Left kidney (tissue), 8 donors: ENCODE results near the gene ZNF629. TPM values are rescaled to one million over a fixed set of nuclear protein-coding genes. Genes with fewer than 3 reads are reported as not detected.
A peak's percentile ranks its signal among the peaks of the same experiment; 100 is the strongest.
"Not testable (repeated sequence)": the region's sequence is repeated elsewhere in the genome, so short reads cannot be mapped to it uniquely, and the experiment has no call there.

ENCODE experiments used
- DNase-seq: peaks from one replicate; pipeline ENCODE4 v3.0.0-alpha.2; 2013
- long read RNA-seq, 8 donors: transcript quantifications; one replicate each; lab custom pipeline, GENCODE V29; 2026
- polyA plus RNA-seq: library from polyadenylated mRNA; unstranded; fragments of 120-200 nt; gene quantifications from one replicate; pipeline ENCODE4 v1.2.1, GENCODE V29; 2013; ENCODE audit not compliant: insufficient read length

Gene ZNF629
- 27.6 TPM for polyA plus RNA-seq
- long read RNA-seq, donor 1, full-length matches to known transcripts, result 16 of 16 reads
- long read RNA-seq, donor 1, partial matches to known transcripts, result 0 of 16 reads
- long read RNA-seq, donor 1, other reads (novel, unspliced or antisense), result 0 of 16 reads
- long read RNA-seq, donor 2, full-length matches to known transcripts, result 8 of 8 reads
- long read RNA-seq, donor 2, partial matches to known transcripts, result 0 of 8 reads
- long read RNA-seq, donor 2, other reads (novel, unspliced or antisense), result 0 of 8 reads
- long read RNA-seq, donor 3, full-length matches to known transcripts, result 5 of 5 reads
- long read RNA-seq, donor 3, partial matches to known transcripts, result 0 of 5 reads
- long read RNA-seq, donor 3, other reads (novel, unspliced or antisense), result 0 of 5 reads
- long read RNA-seq, donor 4, result 0 reads
- long read RNA-seq, donor 5, full-length matches to known transcripts, result 7 of 7 reads
- long read RNA-seq, donor 5, partial matches to known transcripts, result 0 of 7 reads
- long read RNA-seq, donor 5, other reads (novel, unspliced or antisense), result 0 of 7 reads
- long read RNA-seq, donor 6, full-length matches to known transcripts, result 6 of 6 reads
- long read RNA-seq, donor 6, partial matches to known transcripts, result 0 of 6 reads
- long read RNA-seq, donor 6, other reads (novel, unspliced or antisense), result 0 of 6 reads
- long read RNA-seq, donor 7, full-length matches to known transcripts, result 10 of 10 reads
- long read RNA-seq, donor 7, partial matches to known transcripts, result 0 of 10 reads
- long read RNA-seq, donor 7, other reads (novel, unspliced or antisense), result 0 of 10 reads
- long read RNA-seq, donor 8, full-length matches to known transcripts, result 6 of 6 reads
- long read RNA-seq, donor 8, partial matches to known transcripts, result 0 of 6 reads
- long read RNA-seq, donor 8, other reads (novel, unspliced or antisense), result 0 of 6 reads

DNA sequence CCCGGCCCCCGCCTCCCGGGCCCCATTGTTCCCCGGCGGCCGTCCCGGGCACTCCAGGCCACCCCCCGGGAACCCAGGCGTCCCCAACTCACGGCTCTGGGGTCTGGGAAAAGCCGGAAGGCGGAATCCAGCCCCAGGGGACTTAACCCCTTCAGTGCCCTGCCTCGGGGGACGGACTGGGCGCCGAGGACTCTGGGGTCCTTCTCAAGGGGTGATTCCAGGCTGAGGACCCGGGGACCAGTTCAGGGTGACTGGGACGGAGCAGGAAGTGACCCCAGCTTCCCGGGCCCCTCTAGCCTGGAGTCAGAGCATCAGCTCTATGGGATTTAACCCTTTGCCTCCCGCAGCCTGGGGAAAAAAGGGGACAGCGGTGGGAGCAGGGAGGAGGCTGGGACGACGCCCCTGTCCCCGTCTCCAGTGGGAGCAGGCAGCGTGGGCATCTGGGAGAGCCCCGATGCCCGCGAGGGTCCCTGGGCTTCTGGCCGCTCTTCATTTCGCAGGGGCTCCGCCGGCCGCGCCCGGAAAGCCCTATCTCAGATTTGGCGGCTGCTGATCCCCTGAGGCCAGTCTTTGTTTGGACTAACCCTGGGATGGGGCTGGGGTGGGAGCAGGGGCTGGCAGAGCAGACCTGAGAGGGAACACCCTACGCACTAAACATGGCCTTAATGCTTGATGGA lies at the start of gene ZNF629:
ZNF629 (minus strand) TSS at position 270 of the 677 bp plus-strand sequence. CDS start 2,723 bp downstream, outside the sequence.
- peak; percentile 86 for DNase-seq

GRCh38 chr16:30834130-30834740 lies 47.2 kb upstream of the ZNF629 start:
- DNase-seq, result no peak

GRCh38 chr16:30830072-30830417 lies 43.0 kb upstream of the ZNF629 start:
- DNase-seq, result no peak

DNA sequence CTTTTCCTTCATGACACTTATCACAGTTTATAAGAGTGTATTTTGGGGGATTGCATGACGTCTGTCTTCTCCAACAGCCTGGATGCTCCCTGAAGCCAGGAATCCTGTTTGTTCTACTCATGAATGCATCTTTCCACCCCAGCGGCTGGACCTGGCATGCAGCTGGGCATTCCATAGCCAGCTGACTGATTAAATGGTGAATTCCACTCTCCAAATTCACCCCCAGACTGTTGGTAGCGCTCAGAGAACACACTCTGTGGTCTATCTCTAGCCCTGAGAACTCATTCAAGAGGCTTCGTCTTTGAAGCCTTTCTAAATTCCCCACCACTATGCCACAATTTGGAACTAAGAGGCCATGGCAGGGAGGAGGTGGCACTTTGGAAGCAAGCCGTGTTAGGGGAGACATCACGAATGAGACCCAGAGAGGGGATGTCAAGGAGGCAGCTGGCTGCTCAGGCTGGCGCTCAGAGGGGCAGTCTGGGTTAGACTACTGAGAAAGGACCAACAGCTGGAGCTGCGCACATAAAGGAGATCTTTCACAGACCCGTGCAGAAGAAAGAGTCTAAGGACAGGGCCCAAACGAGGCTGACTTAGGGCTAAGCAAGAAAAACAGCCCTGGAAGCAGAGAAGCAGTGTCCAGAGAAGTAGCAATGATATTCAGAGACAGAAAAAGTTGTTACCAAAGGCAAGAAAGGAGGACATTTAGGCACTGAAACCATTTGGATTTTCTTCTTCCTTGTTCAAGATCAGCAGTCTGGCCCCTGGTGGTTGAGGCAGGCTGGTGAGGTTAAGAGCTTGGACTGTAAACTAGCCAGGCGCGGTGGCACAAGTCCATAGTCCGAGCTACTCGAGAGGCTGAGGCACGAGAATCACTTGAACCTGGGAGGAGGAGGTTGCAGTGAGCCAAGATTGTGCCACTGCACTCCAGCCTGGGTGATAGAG lies 42.4 kb upstream of the ZNF629 start:
- no peak for DNase-seq

DNA sequence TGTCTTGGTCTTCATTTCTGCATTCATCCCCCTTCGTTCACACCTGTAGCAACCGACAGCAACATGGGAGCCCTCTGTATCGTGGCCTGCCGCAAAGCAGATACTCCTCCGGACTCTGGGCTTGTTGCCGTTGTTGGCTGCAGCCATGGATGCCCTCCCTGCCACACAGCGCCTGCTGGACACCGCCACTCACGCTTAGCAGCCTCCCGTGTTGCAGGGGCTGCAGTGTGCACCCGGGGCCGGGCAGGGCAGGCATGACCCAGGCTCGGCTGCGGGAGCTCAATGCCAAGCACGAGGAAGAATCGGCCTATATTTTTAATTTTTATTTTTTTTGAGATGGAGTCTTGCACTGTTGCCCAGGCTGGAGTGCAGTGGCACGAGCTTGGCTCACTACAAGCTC lies 34.9 kb upstream of the ZNF629 start:
- DNase-seq, result no peak

GRCh38 chr16:30821441-30821840 lies 34.4 kb upstream of the ZNF629 start:
- not testable (repeated sequence) for DNase-seq

DNA sequence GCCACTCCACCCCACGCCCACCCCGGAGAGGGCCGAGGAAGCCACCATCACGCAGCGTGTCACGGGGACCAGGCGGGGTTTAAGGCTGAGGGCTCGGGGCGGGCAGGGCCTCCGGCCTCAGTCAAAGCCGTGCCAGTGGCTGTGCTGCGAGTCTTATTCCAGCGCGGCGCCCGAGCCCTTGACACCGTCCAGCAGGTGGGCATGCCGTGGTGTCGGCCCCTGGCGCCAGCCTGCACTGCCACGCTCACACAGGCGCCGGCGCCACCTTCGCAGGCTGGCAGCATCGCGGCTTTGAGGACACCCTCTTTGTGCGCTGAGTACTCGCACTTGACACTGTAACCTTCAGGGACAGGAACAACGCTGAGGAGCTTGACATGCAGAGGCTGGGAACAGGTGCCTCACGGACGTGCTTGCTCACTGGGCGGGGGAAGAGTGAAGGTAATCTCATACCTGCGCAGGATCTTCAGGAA lies 34.0 kb upstream of the ZNF629 start:
- no peak for DNase-seq

GRCh38 chr16:30816769-30817168 lies 29.8 kb upstream of the ZNF629 start:
- no peak for DNase-seq

DNA sequence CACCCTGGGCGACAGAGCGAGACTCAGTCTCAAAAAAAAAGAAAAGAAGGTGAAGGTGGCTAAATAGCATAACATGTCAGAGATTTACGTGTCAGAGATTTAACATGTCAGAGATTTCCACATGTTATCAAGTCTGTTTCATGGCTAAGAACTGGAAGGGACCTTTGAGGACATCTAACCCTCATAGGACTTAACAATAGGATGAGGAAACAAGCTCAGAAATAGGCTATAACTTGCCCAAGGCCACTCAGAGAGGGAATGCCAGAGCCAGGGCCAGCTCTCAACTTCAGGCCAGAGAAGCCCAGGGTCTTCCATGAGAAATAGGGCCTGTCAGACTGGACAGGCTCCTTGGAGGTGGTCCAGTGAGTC lies 26.8 kb upstream of the ZNF629 start:
- no peak for DNase-seq

GRCh38 chr16:30809675-30810074 lies 22.7 kb upstream of the ZNF629 start:
- DNase-seq, result not testable (repeated sequence)

- not testable (repeated sequence) for DNase-seq
Measured at GRCh38 chr16:30808890-30809426, 22.0 kb upstream of the ZNF629 start.

- DNase-seq, result no peak
Measured at GRCh38 chr16:30808146-30808545, 21.1 kb upstream of the ZNF629 start.

GRCh38 chr16:30805370-30806169 lies 18.6 kb upstream of the ZNF629 start:
- peak; percentile 88 for DNase-seq

- no peak for DNase-seq
Measured at GRCh38 chr16:30805056-30805369, 18.0 kb upstream of the ZNF629 start.

DNA sequence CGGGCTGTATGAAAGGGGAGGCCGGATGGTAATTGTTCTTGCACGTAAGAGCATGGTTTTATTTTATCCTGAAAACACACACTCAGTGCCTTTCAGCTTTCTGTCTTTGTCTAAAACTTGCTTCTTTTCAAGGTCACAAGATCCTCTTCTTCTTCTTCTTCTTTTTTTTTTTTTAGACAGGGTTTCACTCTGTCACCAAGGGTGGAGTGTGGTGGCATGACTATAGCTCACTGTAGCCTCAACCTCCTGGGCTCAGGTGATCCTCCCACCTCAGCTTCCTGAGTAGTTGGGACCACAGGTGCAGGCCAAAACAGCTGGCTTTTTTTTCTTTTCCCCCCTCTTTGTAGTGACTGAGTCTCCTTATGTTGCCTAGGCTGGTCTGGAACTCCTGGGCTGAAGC lies 15.9 kb upstream of the ZNF629 start:
- DNase-seq, result no peak

DNA sequence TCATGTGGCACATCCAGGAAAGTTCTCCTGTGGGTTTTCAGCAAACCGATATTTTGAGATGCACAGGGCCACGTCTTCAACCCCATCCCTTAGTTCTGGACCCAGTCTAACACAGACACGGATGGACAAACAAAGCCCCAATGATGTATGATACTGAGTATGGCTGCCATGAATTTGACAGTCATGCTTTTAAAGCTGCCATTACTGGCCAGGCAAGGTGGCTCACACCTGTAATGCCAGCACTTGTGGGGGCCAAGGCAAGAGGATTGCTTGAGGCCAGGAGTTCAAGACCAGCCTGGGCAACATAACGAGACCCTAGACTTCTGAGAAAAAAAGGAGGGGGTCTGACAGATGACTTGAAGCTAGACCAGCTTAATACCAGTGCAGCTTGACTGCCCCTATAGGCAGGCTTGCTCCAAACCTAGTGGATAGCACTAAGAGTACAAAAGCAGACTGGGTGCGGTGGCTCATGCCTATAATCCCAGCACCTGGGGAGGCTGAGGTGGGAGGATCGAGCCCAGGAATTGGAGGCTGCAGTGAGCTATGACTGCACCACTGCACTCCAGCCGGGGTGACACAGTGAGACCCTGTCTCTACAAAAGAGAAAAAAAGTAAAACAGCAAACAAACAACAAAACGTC lies 10.8 kb upstream of the ZNF629 start:
- DNase-seq, result no peak

DNA sequence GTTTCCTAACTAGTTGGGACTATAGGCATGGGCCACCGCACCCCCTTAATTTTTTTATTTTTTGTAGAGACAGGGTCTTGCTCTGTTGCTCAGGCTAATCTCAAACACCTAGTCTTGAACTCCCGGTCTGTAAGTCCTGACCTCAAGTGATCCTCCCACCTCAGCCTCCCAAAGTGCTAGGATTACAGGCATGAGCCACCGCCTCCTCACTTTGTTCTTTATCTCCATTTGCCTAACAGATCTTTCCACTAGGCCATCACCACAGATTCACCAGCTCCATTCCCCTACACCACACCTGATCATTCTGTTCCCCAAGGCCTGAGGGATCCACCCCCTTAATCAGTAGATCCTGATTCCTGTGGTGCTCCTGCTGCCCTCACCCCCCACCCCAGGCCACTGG lies 7.6 kb upstream of the ZNF629 start:
- no peak for DNase-seq

DNA sequence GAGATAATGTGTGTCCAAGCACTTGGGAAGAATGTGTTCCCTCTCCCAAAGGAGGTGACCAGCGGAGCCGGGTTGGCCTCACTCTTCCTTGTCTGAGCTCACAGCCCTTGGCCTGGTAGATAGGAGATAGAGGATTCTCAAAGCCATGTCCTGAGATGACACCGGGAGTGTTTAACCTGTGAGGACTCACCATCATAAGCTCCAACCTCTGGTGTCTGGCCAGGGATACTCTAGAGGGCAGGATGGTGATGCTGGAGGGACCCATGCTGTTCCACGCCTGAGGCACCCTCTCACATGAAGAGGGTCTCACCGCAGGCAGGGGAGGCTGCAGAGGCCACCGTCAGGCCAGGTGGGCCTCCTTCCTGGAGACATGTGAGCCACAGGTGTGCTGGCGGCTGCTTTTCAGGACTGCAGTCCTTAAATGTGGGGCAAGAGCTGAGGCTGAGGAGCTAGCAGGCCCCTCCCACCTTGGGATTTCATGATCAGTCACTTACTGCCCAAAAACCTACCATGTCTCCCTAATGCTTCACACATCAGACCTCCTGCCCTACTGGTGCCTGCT lies 6.6 kb upstream of the ZNF629 start:
- no peak for DNase-seq
